Endodermal cell (in vitro differentiated cells): ENCODE measurements around the gene IL1F10. TPM values are rescaled to one million over a fixed set of nuclear protein-coding genes. Genes with fewer than 3 reads are reported as not detected.

ENCODE experiments used
- DNase-seq: peaks from one replicate; pipeline ENCODE4 v3.0.0-alpha.2; 2017
- H3K27ac ChIP-seq: 2 replicates; pipeline ENCODE4 v1.5.1; 2013; ENCODE audit warnings: mild to moderate bottlenecking, low read depth, low read length, moderate library complexity
- H3K27me3 ChIP-seq: 2 replicates; pipeline ENCODE4 v1.6.1; 2013; ENCODE audit warnings: mild to moderate bottlenecking, low read length, moderate library complexity; ENCODE audit not compliant: insufficient read depth, control insufficient read depth, poor library complexity, severe bottlenecking
- H3K36me3 ChIP-seq: 2 replicates; pipeline ENCODE4 v1.7.0; 2013; ENCODE audit warnings: mild to moderate bottlenecking, low read length, moderate library complexity; ENCODE audit not compliant: control insufficient read depth, insufficient read depth
- H3K4me1 ChIP-seq: one replicate; pipeline ENCODE4 v1.7.0; 2013; ENCODE audit warnings: low read length; ENCODE audit not compliant: control insufficient read depth, insufficient read depth
- H3K4me3 ChIP-seq: 2 replicates; pipeline ENCODE4 v1.5.1; 2013; ENCODE audit warnings: mild to moderate bottlenecking, low read length, moderate library complexity
- H3K9ac ChIP-seq: 2 replicates; pipeline ENCODE4 v1.6.1; 2013; ENCODE audit warnings: mild to moderate bottlenecking, low read length, moderate library complexity; ENCODE audit not compliant: poor library complexity, severe bottlenecking; ENCODE audit errors: extremely low read depth
- H3K9me3 ChIP-seq: 2 replicates; pipeline ENCODE4 v1.6.1; 2013; ENCODE audit warnings: mild to moderate bottlenecking, low read length, moderate library complexity; ENCODE audit not compliant: control insufficient read depth
- H3K27ac Mint-ChIP-seq: 2 replicates; pipeline ENCODE4 v1.8.0; 2020; ENCODE audit warnings: mixed read lengths
- H3K27me3 Mint-ChIP-seq: 2 replicates; pipeline ENCODE4 v1.8.0; 2021; ENCODE audit warnings: mild to moderate bottlenecking, mixed read lengths; ENCODE audit not compliant: insufficient read depth
- H3K36me3 Mint-ChIP-seq: 2 replicates; pipeline ENCODE4 v1.8.0; 2020; ENCODE audit warnings: low read depth, mixed read lengths
- H3K4me1 Mint-ChIP-seq: 2 replicates; pipeline ENCODE4 v1.8.0; 2020; ENCODE audit warnings: mixed read lengths
- H3K4me3 Mint-ChIP-seq: 2 replicates; pipeline ENCODE4 v1.8.0; 2020; ENCODE audit warnings: mild to moderate bottlenecking, moderate library complexity, mixed read lengths
- H3K9me3 Mint-ChIP-seq: 2 replicates; pipeline ENCODE4 v1.8.0; 2020; ENCODE audit warnings: mild to moderate bottlenecking, mixed read lengths
- WGBS, 2 experiments: methylation state at CpG; one replicate each; pipeline versions ENCODE4 v1.1.5 to v1.1.7; 2013; ENCODE audit warnings: missing lambda C conversion rate in 2 of 2, mixed read lengths in 1 of 2; ENCODE audit not compliant: insufficient coverage in 1 of 2, insufficient read length in 1 of 2; 5-methylcytosine and 5-hydroxymethylcytosine counted together
- total RNA-seq, 2 donors: library from RNA; stranded (reverse); fragmentation: NEBNext Ultra II Directional in 1 of 2; extraction: Animal tissue kit (Norgen Biotek cat#: 25700) in 1 of 2; gene quantifications; 2 replicates in 1 of 2; 3 replicates in 1 of 2; pipeline ENCODE4 v1.2.1, GENCODE V29; 2021
- TF ChIP-seq, protein P1 (sequence below): fragments of 200-600 bp; sonication (generic); conservative IDR thresholded peaks from 2 replicates; pipeline ENCODE4 v1.5.0; 2021; ENCODE audit warnings: antibody characterized with exemption, mild to moderate bottlenecking

The IL1F10 gene
- total RNA-seq, 2 donors from 2014 or later, result not detected

GRCh38 chr2:113060796-113061195 lies 7.0 kb upstream of the IL1F10 start:
- Histone ChIP-seq H3K9ac (no peak overlapping the region), H3K4me3 (no peak overlapping the region), H3K27me3 (peaks cover 7% of the 10 kb centered on the region), H3K4me1 (no peaks in the 10 kb centered on the region), H3K27ac (no peak overlapping the region), H3K36me3 (no peaks in the 10 kb centered on the region), H3K9me3 (peaks cover 19% of the 10 kb centered on the region)
- peaks cover 11% of the 10 kb centered on the region for H3K9me3 Mint-ChIP-seq
- TF ChIP-seq, protein P1, sequence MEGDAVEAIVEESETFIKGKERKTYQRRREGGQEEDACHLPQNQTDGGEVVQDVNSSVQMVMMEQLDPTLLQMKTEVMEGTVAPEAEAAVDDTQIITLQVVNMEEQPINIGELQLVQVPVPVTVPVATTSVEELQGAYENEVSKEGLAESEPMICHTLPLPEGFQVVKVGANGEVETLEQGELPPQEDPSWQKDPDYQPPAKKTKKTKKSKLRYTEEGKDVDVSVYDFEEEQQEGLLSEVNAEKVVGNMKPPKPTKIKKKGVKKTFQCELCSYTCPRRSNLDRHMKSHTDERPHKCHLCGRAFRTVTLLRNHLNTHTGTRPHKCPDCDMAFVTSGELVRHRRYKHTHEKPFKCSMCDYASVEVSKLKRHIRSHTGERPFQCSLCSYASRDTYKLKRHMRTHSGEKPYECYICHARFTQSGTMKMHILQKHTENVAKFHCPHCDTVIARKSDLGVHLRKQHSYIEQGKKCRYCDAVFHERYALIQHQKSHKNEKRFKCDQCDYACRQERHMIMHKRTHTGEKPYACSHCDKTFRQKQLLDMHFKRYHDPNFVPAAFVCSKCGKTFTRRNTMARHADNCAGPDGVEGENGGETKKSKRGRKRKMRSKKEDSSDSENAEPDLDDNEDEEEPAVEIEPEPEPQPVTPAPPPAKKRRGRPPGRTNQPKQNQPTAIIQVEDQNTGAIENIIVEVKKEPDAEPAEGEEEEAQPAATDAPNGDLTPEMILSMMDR, result no peak
- H3K4me3 Mint-ChIP-seq, result no peak overlapping the region
- no peak overlapping the region for H3K27ac Mint-ChIP-seq
- H3K27me3 Mint-ChIP-seq, result peaks cover 60% of the 10 kb centered on the region
- H3K36me3 Mint-ChIP-seq, result no peaks in the 10 kb centered on the region
- no peak for DNase-seq
- WGBS, 2 experiments, result 91% methylated on average over 1 of the region's 1 CpG; no CpG with 5 or more reads in 1 of the 2 experiments
- no peaks in the 10 kb centered on the region for H3K4me1 Mint-ChIP-seq

DNA sequence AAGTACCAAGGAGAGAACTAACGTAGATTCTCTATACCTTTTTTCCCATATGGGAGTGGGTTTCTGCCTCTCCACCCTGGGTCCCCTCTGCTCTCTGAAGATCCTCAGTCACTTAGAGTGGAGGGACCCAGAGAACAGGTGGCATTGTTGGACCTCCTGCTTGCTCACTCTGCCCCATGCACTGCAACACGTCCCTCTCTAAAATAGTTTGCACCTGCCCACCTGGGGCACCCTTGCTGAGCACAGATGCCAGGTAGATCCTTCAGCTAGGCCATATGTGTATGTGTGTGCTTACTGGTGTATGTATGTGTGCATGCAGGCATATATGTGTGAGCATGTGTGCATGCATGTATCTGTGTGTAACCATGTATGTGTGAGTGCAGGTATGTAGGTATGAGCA lies 6.5 kb upstream of the IL1F10 start:
- Histone ChIP-seq H3K27me3 (peaks cover 7% of the 10 kb centered on the region), H3K4me1 (no peaks in the 10 kb centered on the region), H3K4me3 (no peak overlapping the region), H3K9ac (no peak overlapping the region), H3K9me3 (peaks cover 15% of the 10 kb centered on the region), H3K27ac (no peak overlapping the region), H3K36me3 (no peaks in the 10 kb centered on the region)
- TF ChIP-seq, protein P1, result no peak
- Mint-ChIP-seq H3K27me3 (peaks cover 60% of the 10 kb centered on the region), H3K27ac (no peak overlapping the region), H3K9me3 (peaks cover 7% of the 10 kb centered on the region), H3K4me1 (no peaks in the 10 kb centered on the region), H3K36me3 (no peaks in the 10 kb centered on the region), H3K4me3 (no peak overlapping the region)
- WGBS, 2 experiments, result 69 to 83% methylated on average over 1 to 2 of the region's 2 CpGs
- DNase-seq, result no peak

GRCh38 chr2:113061896-113062770 lies 5.6 kb upstream of the IL1F10 start:
- Histone ChIP-seq H3K9me3 (peaks cover 11% of the 10 kb centered on the region), H3K27ac (no peak overlapping the region), H3K4me3 (no peak overlapping the region), H3K4me1 (peaks cover 4% of the 10 kb centered on the region), H3K36me3 (no peaks in the 10 kb centered on the region), H3K9ac (no peak overlapping the region), H3K27me3 (peaks cover 7% of the 10 kb centered on the region)
- H3K27me3 Mint-ChIP-seq, result peaks cover 61% of the 10 kb centered on the region
- TF ChIP-seq, protein P1, result no peak
- WGBS, 2 experiments, result 89 to 100% methylated on average over 5 to 18 of the region's 18 CpGs
- H3K36me3 Mint-ChIP-seq, result no peaks in the 10 kb centered on the region
- no peak overlapping the region for H3K27ac Mint-ChIP-seq
- H3K4me3 Mint-ChIP-seq, result no peak overlapping the region
- H3K9me3 Mint-ChIP-seq, result peaks cover 5% of the 10 kb centered on the region
- no peak for DNase-seq
- no peaks in the 10 kb centered on the region for H3K4me1 Mint-ChIP-seq
